Left cardiac atrium (tissue), 4 donors: ENCODE measurements around the gene CYLD. TPM values are rescaled to one million over a fixed set of nuclear protein-coding genes. Genes with fewer than 3 reads are reported as not detected.

Experiments used
- ATAC-seq, 2 donors: fragments of 200-7000 bp; cut with Tn5 transposase; one replicate each; pipeline ENCODE4 v1.9.1; 2020; ENCODE audit warnings: mild to moderate bottlenecking in 2 of 2, moderate library complexity in 2 of 2
- DNase-seq: peaks from one replicate; pipeline ENCODE4 v3.0.0-alpha.2; 2020
- intact Hi-C, 2 donors: fragments of 100-400 bp; cut with DNase I; formaldehyde crosslinking; loops; one replicate each; pipeline versions ENCODE4 v1.14.1 to v1.15.1; 2022 to 2023
- total RNA-seq, 2 donors: library from RNA; stranded (reverse); fragmentation: NEBNext Ultra II Directional; extraction: Animal tissue kit (Norgen Biotek cat#: 25700); gene quantifications; one replicate each; pipeline ENCODE4 v1.2.1, GENCODE V29; 2021
- donor health status: DM: no; HTN: yes; CAD: no.
- donor health status: DM: no; HTN: yes; CAD: no; lungs with severe emphysema.
- donor health status: DM: yes; HTN: yes; CAD: no.
- donor health status: Dilated cardiomyopathy.

Gene CYLD
- total RNA-seq, 2 donors from 2014 or later: 26.7 to 29.6 TPM

DNA sequence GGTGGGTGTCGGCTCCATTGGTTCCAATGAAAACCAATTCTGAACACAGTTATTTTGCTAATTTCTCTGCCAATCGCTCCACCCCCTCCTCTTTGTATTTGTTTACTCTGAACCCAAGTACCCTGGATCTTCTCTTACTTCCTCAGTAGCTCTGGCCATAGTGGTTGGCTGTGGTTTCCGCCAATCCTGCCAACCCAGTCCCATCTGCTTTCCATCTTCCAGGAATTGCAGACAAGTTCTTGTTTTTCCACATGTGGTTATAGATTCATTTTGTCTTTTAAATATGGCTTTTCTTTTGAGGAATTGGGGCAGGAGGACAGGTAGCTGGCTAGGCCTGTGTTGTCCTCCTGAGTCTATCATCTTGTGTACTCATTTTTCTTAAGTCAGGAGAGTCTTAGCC is 92.0 kb downstream of the CYLD start:
- ATAC-seq: no peak
- DNase-seq: no peak
- intact Hi-C loops: no loop called here

DNA sequence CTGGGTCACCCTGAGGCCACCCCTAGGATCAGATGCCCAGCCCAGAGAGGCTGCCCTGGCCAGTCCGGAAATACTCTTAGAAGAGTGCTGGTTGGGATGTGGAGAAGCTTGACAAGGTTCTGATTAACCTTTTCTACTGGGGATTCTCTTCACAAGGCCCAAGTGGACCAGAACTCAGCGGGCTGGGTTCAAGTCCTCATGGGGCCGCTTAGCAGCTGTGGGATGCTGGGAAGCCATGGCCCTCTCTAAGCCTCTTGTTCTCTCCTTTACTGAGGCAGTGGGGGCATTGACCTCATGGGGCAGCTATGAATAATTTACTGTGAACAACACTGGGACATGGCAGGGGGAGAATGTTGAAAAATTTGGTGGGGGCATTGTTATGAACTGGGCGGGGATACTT is 92.8 kb downstream of the CYLD start:
- no peak for DNase-seq
- ATAC-seq: no peak
- intact Hi-C loops: no loop called here

DNA sequence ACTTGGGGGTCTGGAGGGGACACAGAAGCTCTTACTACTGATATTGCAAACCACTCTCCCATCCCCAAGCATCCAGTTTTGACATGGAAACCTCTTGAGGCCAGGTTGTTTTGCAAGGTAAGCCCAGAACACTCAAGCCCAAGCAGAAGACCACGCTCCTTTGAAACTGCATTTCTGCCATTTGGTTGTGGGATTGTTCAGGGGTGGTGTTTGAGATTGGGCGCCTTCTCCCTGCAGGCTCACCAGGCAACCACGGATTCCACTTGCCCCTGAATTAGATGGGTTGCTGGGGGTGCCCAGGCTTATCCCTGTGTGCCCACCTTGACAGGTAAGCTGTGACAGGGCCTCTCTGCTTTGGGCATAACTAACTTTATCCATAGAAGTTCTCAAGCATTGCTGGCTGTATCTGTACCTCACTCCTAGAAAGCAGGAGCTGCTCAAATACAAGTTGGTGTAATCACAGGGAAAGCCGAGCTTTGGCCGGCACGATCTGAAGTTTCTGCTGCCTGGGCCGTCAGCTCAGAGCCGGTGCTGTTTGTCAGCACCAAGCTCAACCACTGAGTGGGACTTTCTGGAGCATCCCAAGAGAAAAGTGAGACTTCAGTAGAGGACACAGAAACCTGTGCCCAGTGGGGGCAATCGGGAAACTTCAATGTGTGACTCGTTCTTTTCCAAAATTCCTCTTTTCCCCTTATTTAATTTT is 93.6 kb downstream of the CYLD start:
- ATAC-seq: no peak
- intact Hi-C loops: no loop called here
- no peak for DNase-seq

DNA sequence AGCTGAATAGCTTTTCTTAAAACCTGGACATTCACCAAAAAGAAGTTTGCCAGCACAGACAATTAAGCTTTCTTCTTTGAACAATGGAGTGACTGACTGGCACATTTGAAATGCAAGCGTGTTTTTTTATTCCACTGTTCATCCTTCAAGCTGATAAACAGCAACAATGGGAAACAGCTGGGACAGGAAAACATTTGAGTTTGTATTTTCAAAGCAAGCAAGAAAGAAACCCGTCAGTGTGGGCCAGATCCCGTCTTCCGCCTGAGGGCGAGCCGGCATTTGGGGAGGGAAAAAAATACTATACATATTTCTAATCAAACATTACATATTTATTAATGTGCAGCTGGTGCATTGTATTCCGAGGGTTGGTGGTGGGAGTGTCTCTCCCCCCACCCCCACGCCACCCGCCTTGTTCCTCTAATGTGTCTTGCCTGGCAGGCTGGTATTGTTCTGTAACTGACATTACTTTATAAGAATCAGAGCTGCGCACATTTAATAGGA is 94.3 kb downstream of the CYLD start:
- ATAC-seq (no peak), DNase-seq (no peak)
- intact Hi-C loops: no loop called here

DNA sequence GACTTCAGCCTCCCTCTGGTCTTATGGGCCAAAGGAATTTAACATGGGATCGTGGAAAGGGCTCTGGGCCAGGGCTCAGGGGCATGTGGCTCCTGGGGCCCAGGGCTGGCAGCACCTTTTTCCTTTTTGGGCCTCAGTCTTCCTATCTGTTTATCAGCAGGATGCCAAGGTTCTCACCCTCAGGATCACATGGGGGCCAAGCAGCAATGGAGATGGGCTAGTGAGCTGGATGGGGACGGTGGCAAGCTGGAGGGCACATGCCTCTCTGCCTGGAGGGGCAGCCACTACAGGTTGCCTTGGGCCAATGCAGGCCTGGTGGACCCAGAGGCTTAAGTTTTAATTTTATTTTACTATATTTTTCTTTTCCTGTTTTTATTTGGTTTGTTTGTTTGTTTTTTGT is 95.4 kb downstream of the CYLD start:
- no peak for ATAC-seq
- intact Hi-C loops: no loop called here

DNA sequence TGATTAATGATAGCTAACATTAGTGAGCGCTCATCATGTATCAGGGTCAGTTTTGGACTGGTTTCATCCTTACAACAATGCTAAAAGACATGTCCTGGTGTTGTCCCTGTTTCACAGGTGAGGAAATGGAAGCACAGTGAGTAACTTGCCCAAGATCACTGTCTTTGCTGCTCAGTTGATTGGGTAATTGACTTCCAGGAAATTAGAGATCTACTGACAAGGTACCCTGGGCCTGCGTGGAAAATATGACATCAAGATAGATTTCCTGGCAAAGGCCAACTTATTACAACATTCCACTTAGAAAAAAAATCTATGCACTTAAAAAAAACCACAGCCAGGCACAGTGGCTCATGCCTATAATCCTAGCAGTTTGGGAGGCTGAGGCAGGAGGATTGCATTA is 96.3 kb downstream of the CYLD start:
- DNase-seq (no peak), ATAC-seq (no peak)
- intact Hi-C loops: no loop called here

More for the DNA sequence above, 95.4 kb downstream of the CYLD start:
- DNase-seq: no peak

DNA sequence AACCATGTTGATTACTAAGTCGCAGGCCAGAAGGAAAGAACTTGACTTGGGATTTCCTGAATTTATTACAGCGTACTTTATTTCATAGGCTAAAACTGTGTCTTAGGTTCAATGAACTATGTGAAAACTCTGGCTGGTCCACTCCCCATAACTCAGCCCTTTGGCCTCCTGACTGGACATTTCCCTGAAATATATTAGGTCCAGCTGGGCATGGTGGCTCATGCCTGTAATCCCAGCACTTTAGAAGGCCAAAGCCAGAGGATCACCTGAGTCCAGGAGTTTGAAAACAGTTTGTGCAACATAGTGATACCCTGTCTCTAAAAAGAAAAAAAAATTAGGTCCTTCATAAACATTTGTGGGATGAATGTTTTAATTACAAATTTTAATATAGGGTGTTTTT is 97.0 kb downstream of the CYLD start:
- ATAC-seq (no peak), DNase-seq (no peak)
- intact Hi-C loops: no loop called here

DNA sequence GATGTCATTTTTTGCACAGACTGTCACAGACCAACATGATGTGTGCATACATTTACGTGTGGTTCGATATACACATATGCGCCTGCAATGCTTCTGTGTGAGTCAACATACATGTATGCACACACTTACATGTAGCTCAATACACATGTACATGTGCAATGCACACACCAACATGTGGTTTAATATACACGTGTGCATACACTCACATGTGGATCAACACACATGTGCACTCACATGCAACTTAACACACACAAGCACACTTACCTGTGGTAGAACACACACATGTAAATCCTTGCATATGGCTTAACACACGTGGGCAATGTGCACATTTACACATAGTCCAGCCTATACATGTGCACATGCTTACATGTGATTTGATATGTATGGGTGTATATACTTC is 97.5 kb downstream of the CYLD start:
- no peak for DNase-seq
- ATAC-seq: no peak
- intact Hi-C loops: no loop called here

DNA sequence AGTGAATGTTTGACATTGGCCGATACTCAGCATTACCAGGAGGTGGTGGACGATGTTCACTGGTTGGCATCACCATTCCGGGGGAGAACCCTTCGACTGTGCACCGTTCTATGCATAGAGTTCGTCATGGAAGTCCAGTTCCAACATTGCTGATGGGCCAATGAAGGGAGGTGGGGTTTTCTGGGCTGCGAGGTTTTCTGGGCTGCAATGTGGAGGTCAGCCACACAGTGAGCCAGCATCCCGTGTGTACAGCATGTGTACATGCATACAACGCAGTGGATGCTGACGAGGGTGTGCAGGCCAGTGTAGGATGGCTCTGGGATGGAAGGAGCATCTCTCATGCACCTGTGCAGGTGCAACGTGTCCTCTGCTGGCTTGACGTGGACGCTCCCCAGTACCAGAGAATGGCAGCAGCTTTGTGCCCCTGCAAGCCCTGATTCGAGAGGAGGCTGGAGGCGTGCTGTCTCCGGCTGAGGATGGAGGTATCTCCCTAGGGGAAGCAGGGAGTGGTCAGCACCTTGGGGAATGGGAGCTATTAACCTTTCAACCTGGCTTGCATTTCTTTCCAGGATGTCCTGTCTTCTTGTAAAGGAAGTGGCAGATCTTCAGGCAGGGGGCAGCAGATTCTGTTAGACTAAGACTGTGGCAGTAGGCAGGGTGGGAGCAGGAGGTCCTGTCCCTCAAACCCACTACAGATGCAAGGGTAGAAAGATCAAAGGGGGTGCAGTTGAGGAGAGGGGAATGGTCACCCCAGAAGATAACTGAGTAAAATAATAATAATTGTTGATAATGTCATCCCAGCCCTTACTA is 98.2 kb downstream of the CYLD start:
- DNase-seq (no peak), ATAC-seq (no peak)
- intact Hi-C loops: no loop called here

DNA sequence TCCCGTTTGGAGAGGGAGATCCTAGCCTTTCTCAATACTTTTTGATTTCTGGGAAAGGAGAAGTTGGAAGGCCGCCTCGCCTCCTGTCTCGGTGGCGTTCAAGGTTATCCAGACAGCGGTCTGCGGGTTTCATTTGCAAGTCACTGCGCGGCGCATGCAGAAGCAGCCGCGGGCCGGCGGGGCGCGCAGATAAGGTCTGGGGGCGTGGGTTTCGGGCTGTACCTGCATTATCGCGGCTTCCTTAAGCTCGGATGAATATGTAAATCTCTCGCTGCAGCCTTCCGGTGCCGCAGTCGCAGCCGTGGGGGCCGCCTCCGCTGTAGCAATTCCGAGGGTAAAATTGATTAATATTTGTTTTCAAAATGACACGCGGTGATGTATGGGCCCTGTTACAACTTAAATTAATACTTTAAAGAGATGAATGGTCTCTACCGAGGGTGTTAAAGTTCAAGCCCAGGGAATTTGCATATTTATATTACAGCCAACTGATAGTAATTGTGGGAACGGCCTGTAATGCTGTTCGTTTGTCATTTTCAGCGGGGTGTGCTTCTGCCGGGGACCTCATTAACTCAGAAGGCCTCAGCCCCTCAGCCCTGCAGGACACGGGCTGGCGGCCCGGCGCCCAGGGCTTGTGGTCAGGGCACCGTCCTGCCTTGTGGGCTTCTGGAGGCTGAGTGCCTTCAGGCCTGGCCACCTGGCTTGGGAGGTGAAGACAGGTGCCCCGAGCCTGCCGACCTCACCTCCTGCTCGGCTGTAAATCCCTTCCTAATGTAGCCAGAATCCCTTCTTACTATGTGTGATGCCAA is 99.4 kb downstream of the CYLD start:
- intact Hi-C loops: no loop called here
- ATAC-seq (peak in 1 of 2 donors; percentile 26), DNase-seq (no peak)

DNA sequence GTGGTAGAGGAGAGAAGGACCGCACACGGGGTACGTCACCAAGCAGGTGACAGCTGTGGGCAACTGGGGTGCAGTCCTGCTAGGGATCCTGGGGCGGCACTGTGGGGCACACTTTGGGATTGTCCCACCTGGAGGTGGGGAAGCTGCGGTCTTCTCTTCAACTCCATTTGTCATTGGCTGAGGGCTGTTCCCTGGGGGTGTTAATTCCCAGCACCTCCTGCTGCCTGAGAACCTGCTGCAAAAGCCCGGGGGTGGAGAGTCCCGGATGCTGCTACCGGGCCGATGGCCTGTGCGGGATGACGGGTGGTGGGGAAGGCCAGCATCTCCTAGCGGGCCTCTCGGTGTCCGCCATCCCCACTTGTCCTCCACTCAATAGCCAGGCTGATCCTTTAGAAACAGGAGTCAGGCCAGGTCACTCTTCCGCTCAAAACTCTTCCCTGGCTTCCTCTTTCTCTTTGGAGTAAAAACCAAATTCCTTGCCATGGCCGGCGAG is 100.2 kb downstream of the CYLD start:
- intact Hi-C loops: no loop called here
- no peak for ATAC-seq
- no peak for DNase-seq

DNA sequence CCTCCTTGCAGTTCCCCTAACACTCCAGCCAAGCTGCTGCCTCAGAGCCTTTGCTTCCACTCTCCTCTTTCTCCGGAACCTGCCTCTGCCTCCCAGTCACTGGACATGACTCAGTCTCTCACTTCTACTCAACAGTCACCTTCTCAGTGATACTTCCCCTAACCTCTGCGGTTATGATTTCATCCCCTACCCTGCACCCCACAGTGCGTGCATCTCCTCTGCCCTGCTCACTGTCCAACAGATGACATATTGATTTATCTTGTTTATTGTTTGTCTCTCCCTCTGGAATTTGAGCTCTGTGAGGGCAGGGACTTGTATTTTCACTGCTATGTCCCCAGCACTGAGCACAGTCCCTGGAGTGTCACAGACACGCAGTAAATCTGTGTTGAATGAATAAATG is 100.7 kb downstream of the CYLD start:
- intact Hi-C loops: no loop called here
- DNase-seq (no peak), ATAC-seq (no peak)

DNA sequence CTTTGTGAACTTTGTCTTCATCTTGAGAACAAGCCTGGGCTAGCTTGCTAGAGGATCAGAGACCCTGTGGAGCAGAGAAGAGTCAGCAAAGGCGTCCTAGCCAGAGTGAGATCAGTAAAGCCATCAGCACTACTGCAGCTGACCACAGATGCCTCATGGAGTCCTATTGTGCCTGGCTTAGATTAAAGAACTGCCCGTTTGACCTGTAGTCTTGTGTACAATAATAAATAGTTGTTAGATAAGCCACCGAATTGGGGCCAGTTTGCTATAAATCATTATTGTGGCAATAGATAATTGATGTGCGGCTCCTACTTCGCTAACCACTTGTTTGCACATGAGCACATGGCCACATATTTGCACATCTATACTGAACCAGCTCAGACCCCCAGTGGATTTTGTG is 103.0 kb downstream of the CYLD start:
- no peak for DNase-seq
- intact Hi-C loops: no loop called here
- no peak for ATAC-seq

DNA sequence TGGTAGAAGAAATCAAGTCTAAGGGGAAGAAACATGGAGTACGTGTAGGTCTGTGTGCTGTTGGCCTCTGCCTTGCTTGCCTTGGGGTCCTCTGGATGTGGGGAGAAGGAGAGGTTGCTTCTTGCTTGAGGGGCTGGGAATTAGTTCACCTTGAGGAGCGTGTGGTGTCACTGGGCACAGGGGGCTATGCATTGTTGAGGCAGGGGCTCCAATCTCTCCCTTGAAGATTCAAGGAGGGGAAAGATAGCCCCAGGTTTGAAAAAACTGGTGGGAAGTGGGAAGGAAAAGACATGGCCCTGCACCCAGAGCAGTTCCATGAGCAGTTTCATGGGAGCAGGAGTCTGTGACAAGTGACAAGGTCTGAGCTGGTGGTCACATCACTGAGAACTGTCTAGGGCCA is 103.4 kb downstream of the CYLD start:
- ATAC-seq (no peak), DNase-seq (no peak)
- intact Hi-C loops: no loop called here

DNA sequence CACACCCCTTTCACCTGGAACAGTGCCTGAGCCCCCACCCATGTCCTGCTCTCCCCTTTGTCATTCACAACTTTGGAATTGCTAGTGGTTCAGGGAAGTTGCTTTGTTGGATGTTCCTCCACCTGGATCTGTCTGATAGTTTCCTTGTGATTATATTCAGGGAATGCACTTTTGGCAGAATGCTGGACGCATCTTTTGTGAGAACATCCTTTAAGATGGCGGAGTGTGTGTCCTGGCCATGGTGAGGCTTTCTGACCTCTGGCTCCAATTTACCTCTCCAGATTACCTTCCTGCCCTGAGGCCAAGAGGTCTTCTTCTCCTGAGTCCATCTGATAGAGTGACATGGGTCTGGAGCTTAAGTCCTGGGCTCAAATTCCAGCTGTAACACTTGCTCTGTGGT is 104.6 kb downstream of the CYLD start:
- intact Hi-C loops: no loop called here
- no peak for DNase-seq
- ATAC-seq: no peak

DNA sequence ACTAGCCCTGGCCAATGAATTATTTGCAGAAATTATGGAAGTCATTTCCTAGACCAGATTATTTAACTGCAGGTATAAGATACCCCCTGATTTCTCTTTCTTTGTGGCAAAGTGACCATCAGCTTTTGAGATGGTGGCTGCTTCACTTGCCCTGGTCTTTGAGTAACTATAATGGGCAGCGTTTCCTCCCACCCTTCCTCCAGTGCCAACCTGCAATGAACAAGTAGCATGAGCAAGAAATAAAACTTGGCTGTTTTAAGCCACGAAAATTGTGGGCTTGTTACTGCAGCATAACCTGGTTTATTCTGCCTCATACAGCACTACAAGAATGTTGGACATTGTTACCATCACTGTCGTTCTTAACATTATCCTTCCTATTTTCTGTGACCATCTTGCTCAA is 105.3 kb downstream of the CYLD start:
- intact Hi-C loops: no loop called here
- ATAC-seq (no peak), DNase-seq (no peak)

DNA sequence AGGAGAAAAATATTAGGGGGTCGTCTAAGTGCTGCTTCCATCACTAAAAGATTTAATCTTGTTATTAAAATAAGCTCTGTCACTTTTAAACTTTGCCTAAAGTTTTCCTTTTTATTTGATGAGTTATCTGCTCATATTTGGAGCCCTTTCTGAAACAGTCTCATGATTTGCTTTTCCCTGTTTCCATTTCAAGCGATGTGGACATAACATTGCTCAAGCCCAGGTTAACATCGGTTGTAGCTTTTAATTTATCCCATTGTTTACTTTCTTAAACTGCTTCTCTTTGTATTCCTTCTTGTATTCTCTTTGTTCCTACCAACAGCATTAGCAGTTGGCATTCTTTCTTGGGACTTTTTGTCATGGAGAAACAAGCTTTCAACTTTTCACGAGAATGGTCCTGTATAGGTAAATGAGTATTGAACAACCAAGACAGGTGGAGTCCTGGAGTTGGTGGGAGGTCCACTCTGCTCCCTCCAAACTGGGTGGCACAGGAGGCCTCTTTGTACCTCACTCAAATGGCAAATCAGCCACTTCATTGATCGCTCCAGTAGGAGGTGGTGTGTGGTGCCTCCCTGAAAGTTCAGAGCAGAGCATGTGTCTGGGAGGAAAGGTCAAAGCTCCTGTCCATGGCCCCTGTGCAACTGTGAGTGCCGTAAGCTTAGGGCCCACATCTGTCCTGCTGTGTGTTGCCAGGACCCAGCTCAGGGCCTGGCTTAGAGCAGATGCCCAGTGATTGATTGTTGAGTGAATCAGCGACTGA is 107.0 kb downstream of the CYLD start:
- ATAC-seq (no peak), DNase-seq (no peak)
- intact Hi-C loops: no loop called here
